Stomach (tissue), 4 donors: ENCODE results near the gene IRX1.

Source experiments
- EP300 ChIP-seq: sonication (generic); formaldehyde crosslinking; IDR thresholded peaks from one replicate; pipeline ENCODE4 v1.6.1; 2017; ENCODE audit warnings: antibody characterized with exemption
- POLR2A ChIP-seq, 4 donors: fragments of 450-650 bp; IDR thresholded peaks; one replicate each; pipeline ENCODE4 v1.6.1; 2016; ENCODE audit warnings: antibody characterized with exemption in 4 of 4, control low read depth in 2 of 4, mild to moderate bottlenecking in 1 of 4, moderate library complexity in 1 of 4
- POLR2AphosphoS5 ChIP-seq, 3 donors: sonication (generic); formaldehyde crosslinking; IDR thresholded peaks; one replicate each; pipeline ENCODE4 v1.6.1; 2016; ENCODE audit warnings: antibody characterized with exemption in 3 of 3
- TF ChIP-seq, protein P1 (sequence below), 7 experiments: fragments of 450-650 bp in 4 of 7; fragments of 200-600 bp in 3 of 7; sonication (generic) in 3 of 7; IDR thresholded peaks; one replicate each; pipeline ENCODE4 v1.5.1; 2016 to 2019; ENCODE audit warnings: antibody characterized with exemption in 7 of 7, control low read depth in 2 of 7, mild to moderate bottlenecking in 1 of 7

DNA sequence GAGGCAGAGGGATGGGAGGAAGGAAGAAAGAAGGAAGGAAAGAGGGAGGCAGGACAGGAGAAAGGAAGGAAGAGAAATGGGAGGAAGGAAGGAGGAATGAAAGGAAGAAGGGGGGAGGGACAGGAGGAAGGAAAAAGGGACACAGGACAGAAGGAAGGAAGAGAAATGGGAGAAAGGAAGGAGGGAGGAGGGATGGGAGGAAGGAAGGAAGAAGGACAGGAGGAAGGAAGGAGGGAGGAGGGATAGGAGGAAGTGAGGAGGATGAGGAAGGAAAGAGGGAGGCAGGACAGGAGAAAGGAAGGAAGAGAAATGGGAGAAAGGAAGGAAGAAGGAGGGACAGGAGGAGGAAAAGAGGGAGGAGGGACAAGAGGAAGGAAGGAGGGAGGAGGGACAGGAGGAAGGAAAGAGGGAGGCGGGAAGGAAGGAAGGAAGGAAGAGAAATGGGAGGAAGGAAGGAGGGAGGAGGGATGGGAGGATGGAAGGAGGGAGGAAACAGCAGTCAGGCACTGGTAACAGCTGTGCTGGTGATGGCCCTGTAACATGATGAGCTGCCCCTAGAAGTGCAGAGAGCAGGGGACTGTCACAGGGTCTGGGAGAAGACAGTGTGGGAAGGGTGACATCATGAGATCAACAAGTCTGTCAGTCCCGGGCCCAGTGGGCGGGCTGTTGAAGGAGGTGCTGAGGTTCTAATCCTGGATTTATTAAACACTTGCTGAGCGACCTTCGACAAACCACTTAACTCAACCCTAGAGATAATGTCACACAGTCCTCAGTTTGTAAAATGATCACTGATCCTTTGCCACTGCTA lies 10.7 kb upstream of the IRX1 start:
- TF ChIP-seq, protein P1, sequence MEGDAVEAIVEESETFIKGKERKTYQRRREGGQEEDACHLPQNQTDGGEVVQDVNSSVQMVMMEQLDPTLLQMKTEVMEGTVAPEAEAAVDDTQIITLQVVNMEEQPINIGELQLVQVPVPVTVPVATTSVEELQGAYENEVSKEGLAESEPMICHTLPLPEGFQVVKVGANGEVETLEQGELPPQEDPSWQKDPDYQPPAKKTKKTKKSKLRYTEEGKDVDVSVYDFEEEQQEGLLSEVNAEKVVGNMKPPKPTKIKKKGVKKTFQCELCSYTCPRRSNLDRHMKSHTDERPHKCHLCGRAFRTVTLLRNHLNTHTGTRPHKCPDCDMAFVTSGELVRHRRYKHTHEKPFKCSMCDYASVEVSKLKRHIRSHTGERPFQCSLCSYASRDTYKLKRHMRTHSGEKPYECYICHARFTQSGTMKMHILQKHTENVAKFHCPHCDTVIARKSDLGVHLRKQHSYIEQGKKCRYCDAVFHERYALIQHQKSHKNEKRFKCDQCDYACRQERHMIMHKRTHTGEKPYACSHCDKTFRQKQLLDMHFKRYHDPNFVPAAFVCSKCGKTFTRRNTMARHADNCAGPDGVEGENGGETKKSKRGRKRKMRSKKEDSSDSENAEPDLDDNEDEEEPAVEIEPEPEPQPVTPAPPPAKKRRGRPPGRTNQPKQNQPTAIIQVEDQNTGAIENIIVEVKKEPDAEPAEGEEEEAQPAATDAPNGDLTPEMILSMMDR (IDR thresholded peaks at IDR 0.05): no peak
- TF ChIP-seq POLR2A (IDR thresholded peaks at IDR 0.05) (no peak), POLR2AphosphoS5 (IDR thresholded peaks at IDR 0.05) (no peak), EP300 (no peak)
